Measurements from ENCODE around the gene EGR2. TPM values are rescaled to one million over a fixed set of nuclear protein-coding genes. Genes with fewer than 3 reads are reported as not detected.

The EGR2 gene
- total and polyA plus RNA-seq, 5 donors from 2014 or later, result 0.13 to 7.5 (median 0.47) TPM

GRCh38 chr10:62813453-62813852, 2.7 kb downstream of the EGR2 start:
- ATAC-seq (ENCODE audit: low read depth in 2 of 2), result no peak

GRCh38 chr10:62812672-62813439, 3.3 kb downstream of the EGR2 start:
- no peaks in the 10 kb centered on the region for H3K36me3 Mint-ChIP-seq
- Histone ChIP-seq H3K4me1 (ENCODE audit: control insufficient read depth, insufficient read depth, low read length, poor library complexity, severe bottlenecking) (peaks cover 40% of the 10 kb centered on the region), H3K36me3 (ENCODE audit: control insufficient read depth, insufficient read depth, low read length) (peaks cover 5% of the 10 kb centered on the region), H3K27ac (ENCODE audit: insufficient read depth, low read length, poor library complexity, severe bottlenecking) (no peak overlapping the region), H3K4me3 (ENCODE audit: low read depth, low read length) (no peak overlapping the region), H3K9me3 (ENCODE audit: control insufficient read depth in 2 of 2, low read length in 2 of 2) (no peaks in the 10 kb centered on the region), H3K27me3 (ENCODE audit: control insufficient read depth, insufficient read depth, low read length) (peaks cover 4% of the 10 kb centered on the region)
- no peak for ATAC-seq (ENCODE audit: low read depth in 2 of 2)
- H3K27ac Mint-ChIP-seq, result peak overlapping the region in 2 of 3 donors; percentile 33 to 76
- H3K9me3 Mint-ChIP-seq, result peaks cover 0 to 1% (median 0%) of the 10 kb centered on the region in 7 donors
- no peak for DNase-seq
- H3K27me3 Mint-ChIP-seq, result peaks cover 37% of the 10 kb centered on the region
- H3K4me1 Mint-ChIP-seq, result peaks cover 37 to 73% (median 60%) of the 10 kb centered on the region in 4 donors
- H3K4me3 Mint-ChIP-seq, result peak overlapping the region; percentile 17 to 67 (median 54)

More at GRCh38 chr10:62813453-62813852, 2.7 kb downstream of the EGR2 start:
- no peak overlapping the region for H3K27ac ChIP-seq (ENCODE audit: insufficient read depth, low read length, poor library complexity, severe bottlenecking)
- Mint-ChIP-seq H3K27me3 (peaks cover 42% of the 10 kb centered on the region), H3K9me3 (peaks cover 0 to 1% (median 0%) of the 10 kb centered on the region in 7 donors), H3K27ac (peak overlapping the region in 2 of 3 donors; percentile 33 to 76), H3K36me3 (no peaks in the 10 kb centered on the region), H3K4me1 (peaks cover 34 to 70% (median 56%) of the 10 kb centered on the region in 4 donors), H3K4me3 (peak overlapping the region; percentile 55 to 98 (median 88))
- peaks cover 43% of the 10 kb centered on the region for H3K4me1 ChIP-seq (ENCODE audit: control insufficient read depth, insufficient read depth, low read length, poor library complexity, severe bottlenecking)
- H3K36me3 ChIP-seq (ENCODE audit: control insufficient read depth, insufficient read depth, low read length), result peaks cover 4% of the 10 kb centered on the region
- DNase-seq, result no peak
- no peak overlapping the region for H3K4me3 ChIP-seq (ENCODE audit: low read depth, low read length)
- H3K9me3 ChIP-seq (ENCODE audit: control insufficient read depth in 2 of 2, low read length in 2 of 2), result no peaks in the 10 kb centered on the region
- H3K27me3 ChIP-seq (ENCODE audit: control insufficient read depth, insufficient read depth, low read length), result peaks cover 4% of the 10 kb centered on the region

- H3K36me3 ChIP-seq (ENCODE audit: control insufficient read depth, insufficient read depth, low read length), result peaks cover 12% of the 10 kb centered on the region
- Mint-ChIP-seq H3K4me3 (peak overlapping the region in 1 of 4 donors; percentile 29), H3K4me1 (peaks cover 43 to 81% (median 67%) of the 10 kb centered on the region in 4 donors), H3K27ac (no peak overlapping the region), H3K36me3 (peaks cover 7% of the 10 kb centered on the region), H3K9me3 (peaks cover 0 to 1% (median 0%) of the 10 kb centered on the region in 7 donors), H3K27me3 (peaks cover 23% of the 10 kb centered on the region)
- H3K27ac ChIP-seq (ENCODE audit: insufficient read depth, low read length, poor library complexity, severe bottlenecking), result no peak overlapping the region
- H3K4me3 ChIP-seq (ENCODE audit: low read depth, low read length), result no peak overlapping the region
- peaks cover 44% of the 10 kb centered on the region for H3K4me1 ChIP-seq (ENCODE audit: control insufficient read depth, insufficient read depth, low read length, poor library complexity, severe bottlenecking)
- H3K27me3 ChIP-seq (ENCODE audit: control insufficient read depth, insufficient read depth, low read length), result peaks cover 4% of the 10 kb centered on the region
- peak in 1 of 3 donors; percentile 39 for DNase-seq
- no peak for ATAC-seq (ENCODE audit: low read depth in 2 of 2)
- H3K9me3 ChIP-seq (ENCODE audit: control insufficient read depth in 2 of 2, low read length in 2 of 2), result no peaks in the 10 kb centered on the region
Measured at GRCh38 chr10:62811159-62811875, 4.8 kb downstream of the EGR2 start.

- Mint-ChIP-seq H3K4me3 (peak overlapping the region in 2 of 4 donors; percentile 29 to 74), H3K9me3 (no peaks in the 10 kb centered on the region), H3K4me1 (peaks cover 39 to 80% (median 65%) of the 10 kb centered on the region in 4 donors), H3K27me3 (peaks cover 14% of the 10 kb centered on the region), H3K36me3 (peaks cover 7% of the 10 kb centered on the region), H3K27ac (no peak overlapping the region)
- no peak for DNase-seq
- Histone ChIP-seq H3K4me3 (ENCODE audit: low read depth, low read length) (no peak overlapping the region), H3K27ac (ENCODE audit: insufficient read depth, low read length, poor library complexity, severe bottlenecking) (no peak overlapping the region), H3K4me1 (ENCODE audit: control insufficient read depth, insufficient read depth, low read length, poor library complexity, severe bottlenecking) (peaks cover 46% of the 10 kb centered on the region), H3K9me3 (ENCODE audit: control insufficient read depth in 2 of 2, low read length in 2 of 2) (no peaks in the 10 kb centered on the region), H3K36me3 (ENCODE audit: control insufficient read depth, insufficient read depth, low read length) (peaks cover 12% of the 10 kb centered on the region), H3K27me3 (ENCODE audit: control insufficient read depth, insufficient read depth, low read length) (peaks cover 4% of the 10 kb centered on the region)
- no peak for ATAC-seq (ENCODE audit: low read depth in 2 of 2)
Measured at GRCh38 chr10:62810156-62810902, 5.8 kb downstream of the EGR2 start.

GRCh38 chr10:62806251-62806650, 9.9 kb downstream of the EGR2 start:
- peaks cover 32 to 58% (median 48%) of the 10 kb centered on the region in 4 donors for H3K4me1 Mint-ChIP-seq
- H3K4me3 Mint-ChIP-seq, result peak overlapping the region; percentile 84 to 97 (median 94)
- peak overlapping the region in 1 of 3 donors; percentile 46 for H3K27ac Mint-ChIP-seq
- H3K9me3 Mint-ChIP-seq, result no peaks in the 10 kb centered on the region
- ATAC-seq (ENCODE audit: low read depth in 2 of 2) (no peak), DNase-seq (no peak)
- H3K9me3 ChIP-seq (ENCODE audit: control insufficient read depth in 2 of 2, low read length in 2 of 2), result no peaks in the 10 kb centered on the region
- H3K27ac ChIP-seq (ENCODE audit: insufficient read depth, low read length, poor library complexity, severe bottlenecking), result no peak overlapping the region
- H3K27me3 Mint-ChIP-seq, result peaks cover 6% of the 10 kb centered on the region
- H3K36me3 Mint-ChIP-seq, result peaks cover 10% of the 10 kb centered on the region
- H3K36me3 ChIP-seq (ENCODE audit: control insufficient read depth, insufficient read depth, low read length), result peaks cover 12% of the 10 kb centered on the region
- H3K4me1 ChIP-seq (ENCODE audit: control insufficient read depth, insufficient read depth, low read length, poor library complexity, severe bottlenecking), result peaks cover 37% of the 10 kb centered on the region
- no peaks in the 10 kb centered on the region for H3K27me3 ChIP-seq (ENCODE audit: control insufficient read depth, insufficient read depth, low read length)
- peak overlapping the region; percentile 71 for H3K4me3 ChIP-seq (ENCODE audit: low read depth, low read length)

GRCh38 chr10:62805231-62806099, 10.7 kb downstream of the EGR2 start:
- no peaks in the 10 kb centered on the region for H3K27me3 ChIP-seq (ENCODE audit: control insufficient read depth, insufficient read depth, low read length)
- H3K9me3 ChIP-seq (ENCODE audit: control insufficient read depth in 2 of 2, low read length in 2 of 2), result no peaks in the 10 kb centered on the region
- DNase-seq (no peak), ATAC-seq (ENCODE audit: low read depth in 2 of 2) (no peak)
- H3K4me1 ChIP-seq (ENCODE audit: control insufficient read depth, insufficient read depth, low read length, poor library complexity, severe bottlenecking), result peaks cover 36% of the 10 kb centered on the region
- H3K27me3 Mint-ChIP-seq, result peaks cover 14% of the 10 kb centered on the region
- peaks cover 10% of the 10 kb centered on the region for H3K36me3 Mint-ChIP-seq
- H3K27ac ChIP-seq (ENCODE audit: insufficient read depth, low read length, poor library complexity, severe bottlenecking), result peak overlapping the region; percentile 88
- peaks cover 24 to 50% (median 42%) of the 10 kb centered on the region in 4 donors for H3K4me1 Mint-ChIP-seq
- no peaks in the 10 kb centered on the region for H3K9me3 Mint-ChIP-seq
- H3K4me3 ChIP-seq (ENCODE audit: low read depth, low read length), result peak overlapping the region; percentile 71
- peak overlapping the region; percentile 84 to 97 (median 94) for H3K4me3 Mint-ChIP-seq
- peak overlapping the region; percentile 32 to 97 (median 69) for H3K27ac Mint-ChIP-seq
- peaks cover 12% of the 10 kb centered on the region for H3K36me3 ChIP-seq (ENCODE audit: control insufficient read depth, insufficient read depth, low read length)

Measured in CD4-positive, CD25-positive, alpha-beta regulatory T cell (primary cell).